ENCODE results near the gene SLC22A2.

The SLC22A2 gene

GRCh38 chr6:160188773-160189172, 69.8 kb downstream of the SLC22A2 start:
- Histone ChIP-seq H3K4me3 (replicated peaks; ENCODE audit: low read depth, low read length) (no peak overlapping the region), H3K27me3 (replicated peaks; ENCODE audit: control insufficient read depth, insufficient read depth, low read length) (no peaks in the 10 kb centered on the region), H3K36me3 (ENCODE audit: control insufficient read depth, insufficient read depth, low read length) (no peaks in the 10 kb centered on the region)
- no peak for TF ChIP-seq CTCF (IDR thresholded peaks at IDR 0.05; ENCODE audit: insufficient read depth, low read length, poor library complexity, severe bottlenecking)
- DNase-seq (ENCODE audit: extremely low read depth, insufficient read length) = no peak

- H3K27me3 ChIP-seq (replicated peaks; ENCODE audit: control insufficient read depth, insufficient read depth, low read length) = no peaks in the 10 kb centered on the region
- DNase-seq (ENCODE audit: extremely low read depth, insufficient read length) = no peak
- H3K4me3 ChIP-seq (replicated peaks; ENCODE audit: low read depth, low read length) = no peak overlapping the region
- no peaks in the 10 kb centered on the region for H3K36me3 ChIP-seq (ENCODE audit: control insufficient read depth, insufficient read depth, low read length)
- no peak for TF ChIP-seq CTCF (IDR thresholded peaks at IDR 0.05; ENCODE audit: insufficient read depth, low read length, poor library complexity, severe bottlenecking)
These were observed 77.9 kb downstream of the SLC22A2 start for GRCh38 chr6:160180706-160181105.

- no peaks in the 10 kb centered on the region for H3K36me3 ChIP-seq (ENCODE audit: control insufficient read depth, insufficient read depth, low read length)
- H3K27me3 ChIP-seq (replicated peaks; ENCODE audit: control insufficient read depth, insufficient read depth, low read length) = no peaks in the 10 kb centered on the region
- DNase-seq (ENCODE audit: extremely low read depth, insufficient read length) = no peak
- H3K4me3 ChIP-seq (replicated peaks; ENCODE audit: low read depth, low read length) = no peak overlapping the region
- no peak for TF ChIP-seq CTCF (IDR thresholded peaks at IDR 0.05; ENCODE audit: insufficient read depth, low read length, poor library complexity, severe bottlenecking)
These were observed 80.3 kb downstream of the SLC22A2 start for GRCh38 chr6:160178271-160178670.

DNA sequence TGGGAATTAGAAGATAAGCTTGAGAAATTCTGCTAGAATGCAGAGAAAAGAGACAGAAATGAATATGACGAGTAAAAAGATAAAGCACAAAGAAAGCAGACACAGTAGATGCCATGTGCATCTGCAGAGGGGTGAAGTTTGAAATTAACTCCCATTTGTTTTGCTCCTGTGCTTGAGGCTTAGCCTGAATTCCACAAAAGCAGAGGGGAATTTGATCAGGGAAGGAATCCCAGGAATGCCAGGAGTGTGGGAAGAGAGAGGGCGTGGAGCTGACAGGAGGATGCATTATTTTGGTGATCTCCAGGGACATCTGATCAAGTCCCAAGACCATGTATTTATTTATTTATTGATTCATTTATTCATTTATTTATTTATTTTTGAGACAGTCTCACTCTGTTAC, 81.4 kb downstream of the SLC22A2 start:
- TF ChIP-seq CTCF (IDR thresholded peaks at IDR 0.05; ENCODE audit: insufficient read depth, low read length, poor library complexity, severe bottlenecking) = no peak

DNA sequence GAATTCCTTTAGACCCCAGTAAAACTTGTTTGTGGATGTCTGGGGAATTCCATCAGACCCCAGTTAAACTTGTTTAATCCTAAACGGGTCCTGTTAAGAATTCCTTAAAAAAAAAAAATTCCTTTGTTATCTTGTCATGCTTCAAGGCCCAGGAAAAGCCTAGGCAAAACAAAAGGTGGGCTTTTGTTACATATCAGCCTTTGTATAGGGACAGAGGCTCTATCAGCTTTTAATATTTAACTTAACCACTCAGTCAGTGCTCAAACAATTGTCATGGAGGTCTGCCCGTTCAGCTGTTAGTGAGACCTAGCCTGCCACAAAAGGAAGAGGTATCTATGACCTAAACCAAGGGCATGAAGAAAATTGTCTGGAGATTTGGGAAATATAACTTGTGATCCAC, 83.9 kb downstream of the SLC22A2 start:
- H3K27me3 ChIP-seq (replicated peaks; ENCODE audit: control insufficient read depth, insufficient read depth, low read length) = no peaks in the 10 kb centered on the region
- DNase-seq (ENCODE audit: extremely low read depth, insufficient read length) = no peak
- H3K4me3 ChIP-seq (replicated peaks; ENCODE audit: low read depth, low read length) = no peak overlapping the region
- no peak for TF ChIP-seq CTCF (IDR thresholded peaks at IDR 0.05; ENCODE audit: insufficient read depth, low read length, poor library complexity, severe bottlenecking)
- no peaks in the 10 kb centered on the region for H3K36me3 ChIP-seq (ENCODE audit: control insufficient read depth, insufficient read depth, low read length)

More for the DNA sequence above, 81.4 kb downstream of the SLC22A2 start:
- Histone ChIP-seq H3K36me3 (ENCODE audit: control insufficient read depth, insufficient read depth, low read length) (no peaks in the 10 kb centered on the region), H3K4me3 (replicated peaks; ENCODE audit: low read depth, low read length) (no peak overlapping the region), H3K27me3 (replicated peaks; ENCODE audit: control insufficient read depth, insufficient read depth, low read length) (no peaks in the 10 kb centered on the region)
- no peak for DNase-seq (ENCODE audit: extremely low read depth, insufficient read length)

DNA sequence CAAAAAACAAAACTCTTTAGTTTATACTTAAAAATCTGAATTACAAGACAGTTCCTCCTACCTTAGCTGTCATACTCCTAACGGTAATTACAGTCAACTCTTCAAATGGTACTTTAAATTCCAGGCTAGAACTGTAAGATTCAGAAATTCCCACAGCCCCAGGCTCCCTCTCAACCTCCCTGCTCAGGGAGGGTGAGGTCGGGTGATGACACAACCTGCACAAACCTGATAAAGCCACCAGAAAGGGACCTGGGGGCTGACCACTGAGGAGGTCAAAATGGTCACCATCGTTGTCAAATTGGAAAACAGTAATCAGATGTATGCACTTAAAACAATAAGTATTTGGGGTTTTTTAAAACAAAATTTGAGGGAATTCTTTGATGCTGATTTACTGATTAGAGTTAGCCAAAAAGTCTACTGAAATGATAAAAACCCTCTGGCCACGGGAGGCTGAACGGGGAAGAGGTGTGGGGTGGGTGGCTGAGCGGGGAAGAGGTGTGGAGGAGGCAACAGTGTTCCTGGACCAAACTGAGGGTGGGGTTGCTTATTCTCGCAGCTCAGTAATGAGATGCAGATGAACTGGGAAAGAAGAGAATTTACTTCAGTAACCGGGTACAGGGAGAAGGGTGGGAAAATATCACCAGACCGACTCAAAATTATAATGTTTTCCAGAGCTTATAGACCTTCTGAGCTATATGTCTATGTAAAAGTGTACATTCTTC, 84.7 kb downstream of the SLC22A2 start:
- no peak for DNase-seq (ENCODE audit: extremely low read depth, insufficient read length)
- no peak overlapping the region for H3K4me3 ChIP-seq (replicated peaks; ENCODE audit: low read depth, low read length)
- TF ChIP-seq CTCF (IDR thresholded peaks at IDR 0.05; ENCODE audit: insufficient read depth, low read length, poor library complexity, severe bottlenecking) = no peak
- H3K36me3 ChIP-seq (ENCODE audit: control insufficient read depth, insufficient read depth, low read length) = no peaks in the 10 kb centered on the region
- H3K27me3 ChIP-seq (replicated peaks; ENCODE audit: control insufficient read depth, insufficient read depth, low read length) = no peaks in the 10 kb centered on the region

All from GM06990 (cell line).